ENCODE results near the gene PRR5. TPM values are rescaled to one million over a fixed set of nuclear protein-coding genes. Genes with fewer than 3 reads are reported as not detected.
"Not testable (repeated sequence)": the region's sequence is repeated elsewhere in the genome, so short reads cannot be mapped to it uniquely, and the experiment has no call there.

The PRR5 gene
- total RNA-seq, 1 donor from 2014 or later = 17.2 TPM

DNA sequence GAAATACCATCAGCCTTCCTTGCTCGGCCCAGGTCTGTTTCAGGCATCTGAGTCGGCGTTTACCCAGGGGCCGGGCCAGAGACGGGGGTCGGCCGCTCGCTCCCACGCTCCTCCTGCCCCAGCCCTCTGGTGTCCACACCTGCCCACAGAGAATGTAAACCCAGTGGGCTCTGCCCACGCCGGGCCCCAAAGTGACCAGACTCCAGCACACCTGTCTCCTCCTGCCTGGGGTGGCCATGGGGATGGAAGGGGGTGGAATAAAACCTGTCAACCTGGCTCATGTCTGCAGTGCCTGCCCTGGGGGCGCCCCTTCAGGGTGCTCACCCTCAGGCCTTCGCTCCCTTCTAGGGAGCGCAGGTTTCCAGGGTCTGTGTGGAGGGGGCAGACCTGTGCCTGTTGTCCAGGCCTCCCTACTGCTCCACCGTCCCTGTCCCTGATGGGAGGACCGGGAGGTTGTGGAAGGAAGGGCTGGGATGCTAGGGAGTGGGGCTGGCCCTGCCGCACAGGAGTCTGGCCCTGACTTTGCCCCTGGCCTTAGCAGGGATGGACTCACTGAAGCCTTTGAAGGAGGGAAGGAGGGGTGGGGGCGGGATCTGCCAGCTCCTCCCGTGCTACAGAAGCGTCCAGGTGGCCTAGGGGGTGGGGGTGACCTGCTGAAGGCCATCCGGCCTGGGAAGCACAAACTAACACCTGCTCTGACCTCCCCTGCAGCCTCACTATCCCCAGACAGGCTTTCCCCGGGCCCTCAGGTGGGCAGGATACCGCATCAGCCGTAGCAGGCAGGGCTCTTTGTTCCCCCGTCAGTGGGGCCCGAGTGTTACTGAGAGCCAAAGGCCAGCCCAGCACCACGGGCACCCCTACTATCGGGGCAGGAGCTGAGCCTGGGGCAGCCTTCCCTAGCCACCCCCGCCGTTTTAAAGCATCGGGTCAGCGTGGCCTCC, 35.7 kb downstream of the PRR5 start:
- Histone ChIP-seq H3K27me3 (ENCODE audit: control insufficient read depth in 3 of 3, insufficient read depth in 3 of 3, low read length in 3 of 3) (peaks cover 10 to 36% (median 35%) of the 10 kb centered on the region in 3 donors), H3K36me3 (ENCODE audit: control insufficient read depth in 3 of 3, insufficient read depth in 3 of 3, low read length in 3 of 3) (no peaks in the 10 kb centered on the region)

DNA sequence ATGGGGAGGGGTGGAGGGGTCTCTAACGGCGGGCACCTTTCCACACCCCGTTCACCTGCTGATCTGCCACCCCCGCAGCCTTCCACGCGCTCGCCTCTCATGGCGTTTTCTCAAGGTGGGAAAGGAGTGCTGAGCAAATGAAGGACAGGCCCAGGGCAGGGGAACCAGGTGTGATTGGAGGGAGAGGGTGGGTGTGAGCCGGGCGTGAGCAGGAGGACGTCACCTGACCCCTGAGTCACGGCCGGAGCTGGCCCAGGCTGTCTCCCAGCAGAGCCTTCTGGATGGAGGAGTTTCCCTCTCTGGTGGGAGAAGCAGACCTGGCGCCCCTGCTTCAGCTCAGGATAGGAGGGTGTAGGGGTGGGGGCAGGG, 36.3 kb downstream of the PRR5 start:
- Histone ChIP-seq H3K9ac (ENCODE audit: low read depth in 1 of 3, low read length in 3 of 3) (no peak overlapping the region), H3K4me3 (ENCODE audit: low read length in 3 of 3) (no peak overlapping the region), H3K36me3 (ENCODE audit: control insufficient read depth in 3 of 3, insufficient read depth in 3 of 3, low read length in 3 of 3) (no peaks in the 10 kb centered on the region), H3K27me3 (ENCODE audit: control insufficient read depth in 3 of 3, insufficient read depth in 3 of 3, low read length in 3 of 3) (peaks cover 14 to 42% (median 40%) of the 10 kb centered on the region in 3 donors), H3K27ac (ENCODE audit: low read depth, low read length) (no peak overlapping the region), H3K9me3 (ENCODE audit: control insufficient read depth in 3 of 3, low read length in 3 of 3) (peaks cover 0 to 2% (median 0%) of the 10 kb centered on the region in 3 donors), H3K4me1 (ENCODE audit: control insufficient read depth in 3 of 3, insufficient read depth in 3 of 3, low read length in 3 of 3) (no peaks in the 10 kb centered on the region)

More for the DNA sequence above, 35.7 kb downstream of the PRR5 start:
- Histone ChIP-seq H3K27ac (ENCODE audit: low read depth, low read length) (no peak overlapping the region), H3K9ac (ENCODE audit: low read depth in 1 of 3, low read length in 3 of 3) (no peak overlapping the region), H3K9me3 (ENCODE audit: control insufficient read depth in 3 of 3, low read length in 3 of 3) (no peaks in the 10 kb centered on the region), H3K4me1 (ENCODE audit: control insufficient read depth in 3 of 3, insufficient read depth in 3 of 3, low read length in 3 of 3) (no peaks in the 10 kb centered on the region), H3K4me3 (ENCODE audit: low read length in 3 of 3) (no peak overlapping the region)

DNA sequence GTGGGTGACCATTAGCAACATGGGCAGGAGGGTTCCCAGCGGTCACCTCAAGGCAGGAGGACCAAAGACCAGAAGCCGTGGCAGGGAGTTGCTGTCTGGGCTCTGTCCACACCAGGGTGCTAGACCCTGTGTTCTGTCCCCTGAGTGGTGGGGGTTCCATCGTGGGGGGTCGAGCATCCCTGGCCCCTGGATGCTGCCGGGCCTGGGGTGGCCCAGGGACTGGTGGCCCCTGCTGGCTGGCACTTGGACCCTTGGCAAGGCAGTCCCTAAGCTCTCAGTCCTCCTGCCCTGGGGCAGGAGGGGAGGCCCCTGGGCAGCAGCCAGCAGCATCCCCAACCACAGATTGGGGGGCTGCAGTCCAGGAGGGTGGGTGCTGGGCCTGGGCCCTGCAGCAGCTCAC, 37.0 kb downstream of the PRR5 start:
- no peaks in the 10 kb centered on the region for H3K36me3 ChIP-seq (ENCODE audit: control insufficient read depth in 3 of 3, insufficient read depth in 3 of 3, low read length in 3 of 3)
- peaks cover 0 to 3% (median 0%) of the 10 kb centered on the region in 3 donors for H3K9me3 ChIP-seq (ENCODE audit: control insufficient read depth in 3 of 3, low read length in 3 of 3)
- H3K27ac ChIP-seq (ENCODE audit: low read depth, low read length) = no peak overlapping the region
- H3K4me1 ChIP-seq (ENCODE audit: control insufficient read depth in 3 of 3, insufficient read depth in 3 of 3, low read length in 3 of 3) = no peaks in the 10 kb centered on the region
- no peak overlapping the region for H3K4me3 ChIP-seq (ENCODE audit: low read length in 3 of 3)
- H3K9ac ChIP-seq (ENCODE audit: low read depth in 1 of 3, low read length in 3 of 3) = no peak overlapping the region
- peaks cover 17 to 49% (median 44%) of the 10 kb centered on the region in 3 donors for H3K27me3 ChIP-seq (ENCODE audit: control insufficient read depth in 3 of 3, insufficient read depth in 3 of 3, low read length in 3 of 3)

GRCh38 chr22:44739666-44740065, 37.7 kb downstream of the PRR5 start:
- peaks cover 17 to 50% (median 44%) of the 10 kb centered on the region in 3 donors for H3K27me3 ChIP-seq (ENCODE audit: control insufficient read depth in 3 of 3, insufficient read depth in 3 of 3, low read length in 3 of 3)

GRCh38 chr22:44740307-44740706, 38.3 kb downstream of the PRR5 start:
- Histone ChIP-seq H3K9me3 (ENCODE audit: control insufficient read depth in 3 of 3, low read length in 3 of 3) (peaks cover 0 to 3% (median 0%) of the 10 kb centered on the region in 3 donors), H3K9ac (ENCODE audit: low read depth in 1 of 3, low read length in 3 of 3) (no peak overlapping the region), H3K27me3 (ENCODE audit: control insufficient read depth in 3 of 3, insufficient read depth in 3 of 3, low read length in 3 of 3) (peaks cover 22 to 55% (median 46%) of the 10 kb centered on the region in 3 donors), H3K27ac (ENCODE audit: low read depth, low read length) (no peak overlapping the region), H3K4me1 (ENCODE audit: control insufficient read depth in 3 of 3, insufficient read depth in 3 of 3, low read length in 3 of 3) (no peaks in the 10 kb centered on the region), H3K36me3 (ENCODE audit: control insufficient read depth in 3 of 3, insufficient read depth in 3 of 3, low read length in 3 of 3) (no peaks in the 10 kb centered on the region), H3K4me3 (ENCODE audit: low read length in 3 of 3) (no peak overlapping the region)

More at GRCh38 chr22:44739666-44740065, 37.7 kb downstream of the PRR5 start:
- H3K9me3 ChIP-seq (ENCODE audit: control insufficient read depth in 3 of 3, low read length in 3 of 3); H3K9ac ChIP-seq (ENCODE audit: low read depth in 1 of 3, low read length in 3 of 3); H3K4me1 ChIP-seq (ENCODE audit: control insufficient read depth in 3 of 3, insufficient read depth in 3 of 3, low read length in 3 of 3); H3K36me3 ChIP-seq (ENCODE audit: control insufficient read depth in 3 of 3, insufficient read depth in 3 of 3, low read length in 3 of 3); H3K27ac ChIP-seq (ENCODE audit: low read depth, low read length); H3K4me3 ChIP-seq (ENCODE audit: low read length in 3 of 3): not testable (repeated sequence)

DNA sequence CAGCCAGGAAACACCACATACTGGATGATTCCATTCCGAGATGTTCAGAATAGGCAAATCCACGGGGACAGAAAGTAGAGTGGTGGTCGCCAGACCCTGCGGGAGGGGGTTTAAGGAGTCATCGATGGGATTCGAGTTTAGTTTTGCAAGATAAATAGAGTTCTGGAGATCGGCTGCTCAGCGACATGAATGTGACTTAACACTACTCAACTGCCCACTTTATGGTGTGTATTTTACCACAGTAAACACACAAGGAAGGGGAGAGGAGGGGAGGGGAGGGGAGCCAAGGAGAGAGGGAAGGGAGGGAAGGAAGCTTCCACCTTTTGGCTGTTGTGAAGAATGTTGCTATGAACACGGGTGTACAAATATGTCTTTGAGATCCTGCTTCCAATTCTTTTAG, 39.9 kb downstream of the PRR5 start:
- Histone ChIP-seq H3K27ac (ENCODE audit: low read depth, low read length) (no peak overlapping the region), H3K36me3 (ENCODE audit: control insufficient read depth in 3 of 3, insufficient read depth in 3 of 3, low read length in 3 of 3) (no peaks in the 10 kb centered on the region), H3K4me1 (ENCODE audit: control insufficient read depth in 3 of 3, insufficient read depth in 3 of 3, low read length in 3 of 3) (no peaks in the 10 kb centered on the region), H3K9ac (ENCODE audit: low read depth in 1 of 3, low read length in 3 of 3) (no peak overlapping the region), H3K9me3 (ENCODE audit: control insufficient read depth in 3 of 3, low read length in 3 of 3) (peaks cover 0 to 3% (median 0%) of the 10 kb centered on the region in 3 donors), H3K27me3 (ENCODE audit: control insufficient read depth in 3 of 3, insufficient read depth in 3 of 3, low read length in 3 of 3) (peaks cover 24 to 49% (median 44%) of the 10 kb centered on the region in 3 donors), H3K4me3 (ENCODE audit: low read length in 3 of 3) (no peak overlapping the region)

- Histone ChIP-seq H3K27ac (ENCODE audit: low read depth, low read length) (no peak overlapping the region), H3K4me1 (ENCODE audit: control insufficient read depth in 3 of 3, insufficient read depth in 3 of 3, low read length in 3 of 3) (no peaks in the 10 kb centered on the region), H3K4me3 (ENCODE audit: low read length in 3 of 3) (no peak overlapping the region), H3K27me3 (ENCODE audit: control insufficient read depth in 3 of 3, insufficient read depth in 3 of 3, low read length in 3 of 3) (peaks cover 18 to 42% (median 34%) of the 10 kb centered on the region in 3 donors), H3K36me3 (ENCODE audit: control insufficient read depth in 3 of 3, insufficient read depth in 3 of 3, low read length in 3 of 3) (no peaks in the 10 kb centered on the region), H3K9me3 (ENCODE audit: control insufficient read depth in 3 of 3, low read length in 3 of 3) (peaks cover 0 to 3% (median 0%) of the 10 kb centered on the region in 3 donors), H3K9ac (ENCODE audit: low read depth in 1 of 3, low read length in 3 of 3) (no peak overlapping the region)
Measured at GRCh38 chr22:44743247-44743646, 41.2 kb downstream of the PRR5 start.

DNA sequence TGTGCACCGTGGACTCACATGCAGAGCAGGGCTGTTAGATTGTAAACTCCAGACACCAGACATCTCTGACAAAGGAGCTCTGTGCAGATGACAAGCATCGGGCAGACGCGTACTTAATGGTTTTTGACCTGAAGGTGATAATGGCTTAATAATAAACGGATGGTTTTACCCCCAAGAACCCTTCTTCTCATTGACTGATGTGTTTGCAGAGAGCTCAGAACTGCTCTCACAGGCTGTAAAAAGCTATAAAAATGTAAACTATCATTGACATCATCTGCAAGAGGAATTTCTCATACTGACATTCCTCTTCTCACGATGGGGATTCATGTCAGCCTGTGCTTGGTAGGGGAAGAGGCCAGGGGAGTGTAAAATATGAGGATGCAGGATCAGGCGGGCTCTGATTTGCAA, 41.8 kb downstream of the PRR5 start:
- H3K9me3 ChIP-seq (ENCODE audit: control insufficient read depth in 3 of 3, low read length in 3 of 3) = peaks cover 0 to 3% (median 0%) of the 10 kb centered on the region in 3 donors
- H3K27ac ChIP-seq (ENCODE audit: low read depth, low read length) = no peak overlapping the region
- H3K4me1 ChIP-seq (ENCODE audit: control insufficient read depth in 3 of 3, insufficient read depth in 3 of 3, low read length in 3 of 3) = no peaks in the 10 kb centered on the region
- H3K4me3 ChIP-seq (ENCODE audit: low read length in 3 of 3) = no peak overlapping the region
- no peaks in the 10 kb centered on the region for H3K36me3 ChIP-seq (ENCODE audit: control insufficient read depth in 3 of 3, insufficient read depth in 3 of 3, low read length in 3 of 3)
- H3K27me3 ChIP-seq (ENCODE audit: control insufficient read depth in 3 of 3, insufficient read depth in 3 of 3, low read length in 3 of 3) = peaks cover 18 to 40% (median 28%) of the 10 kb centered on the region in 3 donors
- no peak overlapping the region for H3K9ac ChIP-seq (ENCODE audit: low read depth in 1 of 3, low read length in 3 of 3)

GRCh38 chr22:44745853-44746789, 44.1 kb downstream of the PRR5 start:
- no peak overlapping the region for H3K27ac ChIP-seq (ENCODE audit: low read depth, low read length)
- no peaks in the 10 kb centered on the region for H3K4me1 ChIP-seq (ENCODE audit: control insufficient read depth in 3 of 3, insufficient read depth in 3 of 3, low read length in 3 of 3)
- H3K9ac ChIP-seq (ENCODE audit: low read depth in 1 of 3, low read length in 3 of 3) = no peak overlapping the region
- no peak overlapping the region for H3K4me3 ChIP-seq (ENCODE audit: low read length in 3 of 3)
- H3K9me3 ChIP-seq (ENCODE audit: control insufficient read depth in 3 of 3, low read length in 3 of 3) = peaks cover 0 to 3% (median 0%) of the 10 kb centered on the region in 3 donors
- H3K36me3 ChIP-seq (ENCODE audit: control insufficient read depth in 3 of 3, insufficient read depth in 3 of 3, low read length in 3 of 3) = no peaks in the 10 kb centered on the region
- peaks cover 25 to 38% (median 29%) of the 10 kb centered on the region in 3 donors for H3K27me3 ChIP-seq (ENCODE audit: control insufficient read depth in 3 of 3, insufficient read depth in 3 of 3, low read length in 3 of 3)
